ENCODE measurements around the gene KRI1. TPM values are rescaled to one million over a fixed set of nuclear protein-coding genes. Genes with fewer than 3 reads are reported as not detected.

Gene KRI1
- polyA plus RNA-seq, 4 donors: 14.8 to 21.2 (median 18.1) TPM

DNA sequence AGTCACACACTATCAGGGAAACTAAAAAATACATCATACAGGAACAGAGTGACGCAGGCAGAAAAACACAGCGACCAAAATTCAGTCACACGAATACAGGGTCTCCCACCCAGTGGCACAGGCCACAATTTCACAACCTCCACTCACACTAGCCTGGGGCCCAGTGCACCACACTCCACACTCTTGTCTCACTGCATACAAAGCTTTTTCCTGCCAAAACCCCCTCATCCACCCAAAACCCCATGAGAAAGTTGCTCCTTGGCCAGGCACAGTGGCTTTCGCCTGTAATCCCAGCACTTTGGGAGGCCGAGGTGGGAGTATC, 49.8 kb downstream of the KRI1 start:
- Histone ChIP-seq H3K9me3 (ENCODE audit: control insufficient read depth in 2 of 2, insufficient read depth in 1 of 2, low read depth in 1 of 2, low read length in 1 of 2) (no peaks in the 10 kb centered on the region), H3K27ac (ENCODE audit: low read depth in 1 of 3, low read length in 2 of 3) (no peak overlapping the region), H3K27me3 (ENCODE audit: control insufficient read depth in 3 of 3, insufficient read depth in 3 of 3, low read length in 3 of 3) (peaks cover 15 to 82% (median 51%) of the 10 kb centered on the region in 3 donors), H3K4me1 (ENCODE audit: control insufficient read depth in 3 of 3, insufficient read depth in 2 of 3, low read depth in 1 of 3, low read length in 2 of 3) (no peaks in the 10 kb centered on the region), H3K4me3 (ENCODE audit: low read depth in 1 of 3, low read length in 3 of 3) (no peak overlapping the region), H3K36me3 (ENCODE audit: control insufficient read depth in 3 of 3, insufficient read depth in 2 of 3, low read depth in 1 of 3, low read length in 3 of 3) (no peaks in the 10 kb centered on the region)
- WGBS, 3 donors: 90 to 92% (median 90%) methylated on average over 5 of the region's 5 CpGs
- FAIRE-seq (no peak), DNase-seq (no peak)

DNA sequence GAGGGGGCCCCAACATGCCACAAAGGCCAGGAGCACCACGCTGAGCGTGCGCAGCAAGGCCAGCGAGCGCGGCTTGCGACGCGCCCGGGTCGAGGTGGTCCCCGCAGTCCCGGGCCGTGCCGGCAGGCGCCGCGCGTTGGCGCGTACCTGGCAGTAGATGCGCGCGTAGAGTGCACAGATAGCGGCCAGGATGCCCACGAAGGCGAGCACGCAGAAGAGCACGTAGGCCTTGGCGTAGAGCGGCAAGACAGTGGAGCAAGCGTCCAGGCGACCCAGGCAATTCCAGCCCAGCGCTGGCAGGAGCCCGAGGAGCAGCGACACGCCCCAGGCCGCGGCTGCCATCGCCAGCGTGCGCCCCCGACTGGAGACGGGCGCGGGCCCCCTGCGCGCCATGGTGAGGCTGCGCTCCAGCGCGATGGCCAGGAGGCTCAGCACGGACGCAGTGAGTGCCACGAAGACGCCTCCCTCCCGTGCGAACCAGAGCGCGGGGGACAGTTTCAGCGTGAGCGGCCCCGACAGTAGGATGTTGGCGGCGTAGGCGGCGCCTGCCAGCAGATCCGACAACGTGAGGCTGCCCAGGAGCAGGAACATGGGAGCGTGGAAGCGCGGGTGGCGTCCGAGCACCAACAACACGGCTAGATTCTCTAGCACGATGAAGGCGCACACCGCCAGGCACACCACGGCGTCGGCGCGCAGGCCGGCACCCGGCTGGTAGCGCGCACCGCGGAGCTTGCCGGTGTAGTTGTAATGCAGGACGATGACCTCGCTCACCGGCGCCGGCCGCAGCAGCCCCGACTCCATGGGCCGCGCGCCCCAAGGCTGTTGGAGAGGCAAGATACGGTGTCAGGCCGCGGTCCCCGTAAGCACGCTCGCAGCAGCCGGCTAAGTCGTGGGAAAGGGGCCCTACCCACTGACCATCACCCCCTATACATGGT, 51.3 kb downstream of the KRI1 start:
- Histone ChIP-seq H3K27ac (ENCODE audit: low read depth in 1 of 3, low read length in 2 of 3) (no peak overlapping the region), H3K36me3 (ENCODE audit: control insufficient read depth in 3 of 3, insufficient read depth in 2 of 3, low read depth in 1 of 3, low read length in 3 of 3) (no peaks in the 10 kb centered on the region), H3K27me3 (ENCODE audit: control insufficient read depth in 3 of 3, insufficient read depth in 3 of 3, low read length in 3 of 3) (peaks cover 15 to 79% (median 51%) of the 10 kb centered on the region in 3 donors), H3K4me1 (ENCODE audit: control insufficient read depth in 3 of 3, insufficient read depth in 2 of 3, low read depth in 1 of 3, low read length in 2 of 3) (peaks cover 0 to 7% (median 0%) of the 10 kb centered on the region in 3 donors), H3K4me3 (ENCODE audit: low read depth in 1 of 3, low read length in 3 of 3) (no peak overlapping the region), H3K9me3 (ENCODE audit: control insufficient read depth in 2 of 2, insufficient read depth in 1 of 2, low read depth in 1 of 2, low read length in 1 of 2) (no peaks in the 10 kb centered on the region)
- DNase-seq (peak in 1 of 2 donors; percentile 37), FAIRE-seq (no peak)
- WGBS, 3 donors: 6 to 13% (median 8%) methylated on average over 103 to 107 of the region's 107 CpGs

- 81 to 83% (median 83%) methylated on average over 7 of the region's 7 CpGs for WGBS, 3 donors
- Histone ChIP-seq H3K27me3 (ENCODE audit: control insufficient read depth in 3 of 3, insufficient read depth in 3 of 3, low read length in 3 of 3) (peaks cover 15 to 67% (median 44%) of the 10 kb centered on the region in 3 donors), H3K4me3 (ENCODE audit: low read depth in 1 of 3, low read length in 3 of 3) (no peak overlapping the region)
These were observed 52.6 kb downstream of the KRI1 start for GRCh38 chr19:10513223-10513622.

GRCh38 chr19:10510301-10510802, 55.5 kb downstream of the KRI1 start:
- WGBS, 3 donors: 1 to 4% (median 2%) methylated on average over 15 of the region's 15 CpGs
- H3K36me3 ChIP-seq (ENCODE audit: control insufficient read depth in 3 of 3, insufficient read depth in 2 of 3, low read depth in 1 of 3, low read length in 3 of 3): no peaks in the 10 kb centered on the region
- no peak overlapping the region for H3K4me3 ChIP-seq (ENCODE audit: low read depth in 1 of 3, low read length in 3 of 3)
- no peak overlapping the region for H3K27ac ChIP-seq (ENCODE audit: low read depth in 1 of 3, low read length in 2 of 3)
- DNase-seq (peak in 1 of 2 donors; percentile 46), FAIRE-seq (no peak)
- H3K9me3 ChIP-seq (ENCODE audit: control insufficient read depth in 2 of 2, insufficient read depth in 1 of 2, low read depth in 1 of 2, low read length in 1 of 2): no peaks in the 10 kb centered on the region
- H3K4me1 ChIP-seq (ENCODE audit: control insufficient read depth in 3 of 3, insufficient read depth in 2 of 3, low read depth in 1 of 3, low read length in 2 of 3): peaks cover 0 to 7% (median 0%) of the 10 kb centered on the region in 3 donors
- H3K27me3 ChIP-seq (ENCODE audit: control insufficient read depth in 3 of 3, insufficient read depth in 3 of 3, low read length in 3 of 3): peaks cover 7 to 39% (median 24%) of the 10 kb centered on the region in 3 donors

More at GRCh38 chr19:10513223-10513622, 52.6 kb downstream of the KRI1 start:
- no peak for DNase-seq
- Histone ChIP-seq H3K4me1 (ENCODE audit: control insufficient read depth in 3 of 3, insufficient read depth in 2 of 3, low read depth in 1 of 3, low read length in 2 of 3) (peaks cover 0 to 7% (median 0%) of the 10 kb centered on the region in 3 donors), H3K27ac (ENCODE audit: low read depth in 1 of 3, low read length in 2 of 3) (no peak overlapping the region), H3K36me3 (ENCODE audit: control insufficient read depth in 3 of 3, insufficient read depth in 2 of 3, low read depth in 1 of 3, low read length in 3 of 3) (no peaks in the 10 kb centered on the region), H3K9me3 (ENCODE audit: control insufficient read depth in 2 of 2, insufficient read depth in 1 of 2, low read depth in 1 of 2, low read length in 1 of 2) (no peaks in the 10 kb centered on the region)
- no peak for FAIRE-seq

- Histone ChIP-seq H3K4me1 (ENCODE audit: control insufficient read depth in 3 of 3, insufficient read depth in 2 of 3, low read depth in 1 of 3, low read length in 2 of 3) (peaks cover 0 to 7% (median 0%) of the 10 kb centered on the region in 3 donors), H3K9me3 (ENCODE audit: control insufficient read depth in 2 of 2, insufficient read depth in 1 of 2, low read depth in 1 of 2, low read length in 1 of 2) (no peaks in the 10 kb centered on the region), H3K27me3 (ENCODE audit: control insufficient read depth in 3 of 3, insufficient read depth in 3 of 3, low read length in 3 of 3) (peaks cover 0 to 26% (median 12%) of the 10 kb centered on the region in 3 donors), H3K36me3 (ENCODE audit: control insufficient read depth in 3 of 3, insufficient read depth in 2 of 3, low read depth in 1 of 3, low read length in 3 of 3) (no peaks in the 10 kb centered on the region), H3K27ac (ENCODE audit: low read depth in 1 of 3, low read length in 2 of 3) (no peak overlapping the region), H3K4me3 (ENCODE audit: low read depth in 1 of 3, low read length in 3 of 3) (no peak overlapping the region)
- FAIRE-seq: no peak
- WGBS, 3 donors: 62 to 82% (median 79%) methylated on average over 3 of the region's 3 CpGs
- DNase-seq: no peak
These were observed 57.1 kb downstream of the KRI1 start for GRCh38 chr19:10508707-10509106.

- DNase-seq: no peak
- peaks cover 0 to 19% (median 5%) of the 10 kb centered on the region in 3 donors for H3K27me3 ChIP-seq (ENCODE audit: control insufficient read depth in 3 of 3, insufficient read depth in 3 of 3, low read length in 3 of 3)
- no peak for FAIRE-seq
- WGBS, 3 donors: 75 to 89% (median 88%) methylated on average over 15 to 16 of the region's 16 CpGs
- no peaks in the 10 kb centered on the region for H3K36me3 ChIP-seq (ENCODE audit: control insufficient read depth in 3 of 3, insufficient read depth in 2 of 3, low read depth in 1 of 3, low read length in 3 of 3)
- peaks cover 0 to 10% (median 0%) of the 10 kb centered on the region in 3 donors for H3K4me1 ChIP-seq (ENCODE audit: control insufficient read depth in 3 of 3, insufficient read depth in 2 of 3, low read depth in 1 of 3, low read length in 2 of 3)
- no peak overlapping the region for H3K27ac ChIP-seq (ENCODE audit: low read depth in 1 of 3, low read length in 2 of 3)
- no peaks in the 10 kb centered on the region for H3K9me3 ChIP-seq (ENCODE audit: control insufficient read depth in 2 of 2, insufficient read depth in 1 of 2, low read depth in 1 of 2, low read length in 1 of 2)
- H3K4me3 ChIP-seq (ENCODE audit: low read depth in 1 of 3, low read length in 3 of 3): no peak overlapping the region
These were observed 57.8 kb downstream of the KRI1 start for GRCh38 chr19:10508036-10508435.

- Histone ChIP-seq H3K4me1 (ENCODE audit: control insufficient read depth in 3 of 3, insufficient read depth in 2 of 3, low read depth in 1 of 3, low read length in 2 of 3) (peaks cover 0 to 16% (median 2%) of the 10 kb centered on the region in 3 donors), H3K9me3 (ENCODE audit: control insufficient read depth in 2 of 2, insufficient read depth in 1 of 2, low read depth in 1 of 2, low read length in 1 of 2) (no peaks in the 10 kb centered on the region), H3K27ac (ENCODE audit: low read depth in 1 of 3, low read length in 2 of 3) (no peak overlapping the region), H3K4me3 (ENCODE audit: low read depth in 1 of 3, low read length in 3 of 3) (no peak overlapping the region), H3K36me3 (ENCODE audit: control insufficient read depth in 3 of 3, insufficient read depth in 2 of 3, low read depth in 1 of 3, low read length in 3 of 3) (no peaks in the 10 kb centered on the region), H3K27me3 (ENCODE audit: control insufficient read depth in 3 of 3, insufficient read depth in 3 of 3, low read length in 3 of 3) (peaks cover 0 to 5% (median 0%) of the 10 kb centered on the region in 3 donors)
- WGBS, 3 donors: 26 to 30% (median 27%) methylated on average over 17 of the region's 17 CpGs
- FAIRE-seq (no peak), DNase-seq (peak; percentile 74 to 78)
These were observed 60.1 kb downstream of the KRI1 start for GRCh38 chr19:10505583-10506229.

Data from small intestine (tissue), 7 donors.